22Rv1 (cell line): ENCODE results near the gene FOXP3.

ENCODE experiments used
- CTCF ChIP-seq: fragments of 450-650 bp; IDR thresholded peaks from 2 replicates; pipeline ENCODE4 v1.5.1; 2017; ENCODE audit warnings: mild to moderate bottlenecking
- ZFX ChIP-seq: fragments of 450-650 bp; IDR thresholded peaks from 2 replicates; pipeline ENCODE4 v1.6.1; 2017; ENCODE audit warnings: antibody characterized with exemption, borderline replicate concordance

- TF ChIP-seq CTCF: no peak
- TF ChIP-seq ZFX: no peak
Measured at GRCh38 chrX:49228185-49228584, 36.3 kb downstream of the FOXP3 start.
